PC-9 (cell line): ENCODE data around the gene LSM10.

Experiments used
- CTCF ChIP-seq: fragments of 200-600 bp; sonication (generic); conservative IDR thresholded peaks from 2 replicates; pipeline ENCODE4 v1.6.1; 2017; ENCODE audit warnings: mixed run types, antibody characterized with exemption, mild to moderate bottlenecking, moderate library complexity
- EZH2 ChIP-seq: fragments of 200-600 bp; sonication (generic); IDR thresholded peaks from 2 replicates; pipeline ENCODE4 v1.8.0; 2017; ENCODE audit warnings: antibody characterized with exemption, low read depth

GRCh38 chr1:36438715-36439114, 41.0 kb upstream of the LSM10 start:
- TF ChIP-seq CTCF (no peak), EZH2 (no peak)
